Spleen (tissue), 11 donors: ENCODE data around the gene ERBB4. TPM values are rescaled to one million over a fixed set of nuclear protein-coding genes. Genes with fewer than 3 reads are reported as not detected.

Experiments
- DNase-seq: peaks from one replicate; pipeline ENCODE4 v3.0.0-alpha.2; 2020
- H3K27ac ChIP-seq, 8 donors: fragments of 200-600 bp; sonication (generic) in 7 of 8; 1 replicate in 4 of 8; 2 replicates in 4 of 8; pipeline versions ENCODE4 v1.5.0 to v1.8.0; 2016 to 2021; ENCODE audit warnings: inconsistent platforms in 4 of 8, mild to moderate bottlenecking in 4 of 8, moderate library complexity in 1 of 8
- H3K27me3 ChIP-seq, 7 donors: fragments of 200-600 bp; sonication (generic) in 6 of 7; replicated peaks in 1 of 7; 1 replicate in 4 of 7; 2 replicates in 3 of 7; pipeline versions ENCODE4 v1.5.0 to v1.8.0; 2016 to 2021; ENCODE audit warnings: inconsistent platforms in 3 of 7, mild to moderate bottlenecking in 1 of 7
- H3K36me3 ChIP-seq, 6 donors: fragments of 200-600 bp; sonication (generic) in 5 of 6; 1 replicate in 4 of 6; 2 replicates in 2 of 6; pipeline versions ENCODE4 v1.5.0 to v1.8.0; 2016 to 2021; ENCODE audit warnings: inconsistent platforms in 2 of 6
- H3K4me1 ChIP-seq, 6 donors: fragments of 200-600 bp; sonication (generic) in 5 of 6; 1 replicate in 3 of 6; 2 replicates in 3 of 6; pipeline versions ENCODE4 v1.5.0 to v1.8.0; 2016 to 2021; ENCODE audit warnings: inconsistent platforms in 3 of 6
- H3K4me3 ChIP-seq, 8 donors: fragments of 200-600 bp; sonication (generic) in 7 of 8; 1 replicate in 4 of 8; 2 replicates in 4 of 8; pipeline versions ENCODE4 v1.5.0 to v1.8.0; 2016 to 2021; ENCODE audit warnings: inconsistent platforms in 4 of 8, mild to moderate bottlenecking in 4 of 8, moderate library complexity in 2 of 8
- H3K9me3 ChIP-seq, 8 donors: fragments of 200-600 bp; sonication (generic) in 7 of 8; 1 replicate in 4 of 8; 2 replicates in 4 of 8; pipeline versions ENCODE4 v1.5.0 to v1.8.0; 2016 to 2021; ENCODE audit warnings: inconsistent platforms in 4 of 8
- CTCF ChIP-seq, 11 experiments: fragments of 200-600 bp in 7 of 11; fragments of 450-650 bp in 4 of 11; sonication (generic) in 4 of 11; IDR thresholded peaks in 8 of 11; conservative IDR thresholded peaks in 3 of 11; 1 replicate in 7 of 11; 2 replicates in 4 of 11; pipeline versions ENCODE4 v1.4.0 to v1.8.0; 2016 to 2021; ENCODE audit warnings: antibody characterized with exemption in 11 of 11, inconsistent platforms in 4 of 11, mild to moderate bottlenecking in 1 of 11
- POLR2A ChIP-seq, 3 donors: fragments of 450-650 bp; IDR thresholded peaks; one replicate each; pipeline ENCODE4 v1.5.1; 2017; ENCODE audit warnings: antibody characterized with exemption in 3 of 3, mild to moderate bottlenecking in 1 of 3
- POLR2AphosphoS5 ChIP-seq, 3 donors: sonication (generic); formaldehyde crosslinking; IDR thresholded peaks; one replicate each; pipeline ENCODE4 v1.5.1; 2017; ENCODE audit warnings: antibody characterized with exemption in 3 of 3
- WGBS, 5 donors: extraction: QIAGEN DNeasy Blood & Tissue Kit in 3 of 5; methylation state at CpG; one replicate each; pipeline versions ENCODE4 v1.1.5 to v1.1.7; 2013 to 2018; 5-methylcytosine and 5-hydroxymethylcytosine counted together
- intact Hi-C: fragments of 100-400 bp; cut with DNase I; formaldehyde crosslinking; loops from one replicate; pipeline ENCODE4 v1.15.0; 2023; ENCODE audit warnings: low total_unique reads
- polyA plus RNA-seq, 3 donors: library from polyadenylated mRNA; stranded (reverse); fragments of 200-250 nt; gene quantifications; one replicate each; pipeline ENCODE4 v1.2.1, GENCODE V29; 2013
- total RNA-seq, 7 donors: library from RNA; depleted of rRNA in 3 of 7; stranded (reverse); fragments of >200 nt in 3 of 7; fragmentation: NEBNext Ultra II Directional in 4 of 7; extraction: Animal tissue kit (Norgen Biotek cat#: 25700) in 4 of 7; gene quantifications; one replicate each; pipeline versions ENCODE4 v1.1.0 to v1.2.1, GENCODE V29; 2016 to 2021
- donor health status: healthy with polysubstance abuse.
- donor health status: DM: no; HTN: no; CAD: no; lungs with moderate emphysema.
- donor health status: DM: no; HTN: no; CAD: no.
- donor health status: Bipolar disorder and iron deficiency.
- donor health status: healthy.
- donor health status: DM: no; HTN: no; CAD: no.
- donor health status: DM: yes; HTN: yes; CAD: no.

Gene ERBB4
- total and polyA plus RNA-seq, 10 donors, result under 0.01 to 1.4 (median 0.35) TPM

GRCh38 chr2:212426637-212427412, 111.8 kb downstream of the ERBB4 start:
- Histone ChIP-seq H3K27ac (no peak overlapping the region), H3K27me3 (no peaks in the 10 kb centered on the region), H3K36me3 (no peaks in the 10 kb centered on the region), H3K4me1 (no peaks in the 10 kb centered on the region), H3K4me3 (no peak overlapping the region), H3K9me3 (peaks cover 0 to 7% (median 0%) of the 10 kb centered on the region in 8 donors)
- no peak for DNase-seq
- WGBS, 5 donors, result 55 to 71% (median 63%) methylated on average over 5 of the region's 5 CpGs
- intact Hi-C loops, result no loop called here
- TF ChIP-seq POLR2A (IDR thresholded peaks at IDR 0.05), result no peak
- no peak for TF ChIP-seq POLR2AphosphoS5 (IDR thresholded peaks at IDR 0.05)
- no peak for TF ChIP-seq CTCF (IDR thresholded peaks at IDR 0.05 in 8 of 11, conservative IDR thresholded peaks at IDR 0.05 in 3 of 11)

- Histone ChIP-seq H3K4me1 (no peaks in the 10 kb centered on the region), H3K9me3 (peaks cover 0 to 7% (median 0%) of the 10 kb centered on the region in 8 donors), H3K27ac (no peak overlapping the region), H3K27me3 (no peaks in the 10 kb centered on the region), H3K4me3 (no peak overlapping the region), H3K36me3 (no peaks in the 10 kb centered on the region)
- DNase-seq, result no peak
- intact Hi-C loops, result no loop called here
- no peak for TF ChIP-seq POLR2A (IDR thresholded peaks at IDR 0.05)
These were observed 114.5 kb downstream of the ERBB4 start for GRCh38 chr2:212424082-212424481.

DNA sequence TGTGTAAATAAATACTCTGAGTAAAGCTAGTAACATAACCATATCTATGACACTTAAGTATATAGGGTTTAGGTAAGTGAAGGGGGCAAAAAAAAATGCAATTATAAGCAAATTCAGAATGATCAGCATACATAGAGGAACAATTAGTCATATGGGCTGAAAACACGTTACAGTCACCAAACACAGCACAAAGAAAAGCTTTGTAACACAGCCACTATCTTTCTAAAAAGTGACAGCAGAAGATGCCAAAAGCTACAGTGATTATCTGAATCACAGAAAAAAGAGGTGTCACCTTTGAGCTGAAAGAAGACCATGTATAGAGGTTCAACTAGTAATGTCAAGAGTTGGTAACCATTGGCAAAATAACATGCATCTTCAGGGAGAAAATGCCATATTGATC, 115.5 kb downstream of the ERBB4 start:
- WGBS, 5 donors, result 52 to 76% (median 56%) methylated on average over 1 of the region's 1 CpG
- intact Hi-C loops, result no loop called here
- Histone ChIP-seq H3K4me1 (no peaks in the 10 kb centered on the region), H3K4me3 (no peak overlapping the region), H3K9me3 (peaks cover 0 to 7% (median 0%) of the 10 kb centered on the region in 8 donors), H3K36me3 (no peaks in the 10 kb centered on the region), H3K27ac (no peak overlapping the region), H3K27me3 (no peaks in the 10 kb centered on the region)
- TF ChIP-seq POLR2A (IDR thresholded peaks at IDR 0.05) (no peak), CTCF (IDR thresholded peaks at IDR 0.05 in 8 of 11, conservative IDR thresholded peaks at IDR 0.05 in 3 of 11) (no peak), POLR2AphosphoS5 (IDR thresholded peaks at IDR 0.05) (no peak)
- no peak for DNase-seq

DNA sequence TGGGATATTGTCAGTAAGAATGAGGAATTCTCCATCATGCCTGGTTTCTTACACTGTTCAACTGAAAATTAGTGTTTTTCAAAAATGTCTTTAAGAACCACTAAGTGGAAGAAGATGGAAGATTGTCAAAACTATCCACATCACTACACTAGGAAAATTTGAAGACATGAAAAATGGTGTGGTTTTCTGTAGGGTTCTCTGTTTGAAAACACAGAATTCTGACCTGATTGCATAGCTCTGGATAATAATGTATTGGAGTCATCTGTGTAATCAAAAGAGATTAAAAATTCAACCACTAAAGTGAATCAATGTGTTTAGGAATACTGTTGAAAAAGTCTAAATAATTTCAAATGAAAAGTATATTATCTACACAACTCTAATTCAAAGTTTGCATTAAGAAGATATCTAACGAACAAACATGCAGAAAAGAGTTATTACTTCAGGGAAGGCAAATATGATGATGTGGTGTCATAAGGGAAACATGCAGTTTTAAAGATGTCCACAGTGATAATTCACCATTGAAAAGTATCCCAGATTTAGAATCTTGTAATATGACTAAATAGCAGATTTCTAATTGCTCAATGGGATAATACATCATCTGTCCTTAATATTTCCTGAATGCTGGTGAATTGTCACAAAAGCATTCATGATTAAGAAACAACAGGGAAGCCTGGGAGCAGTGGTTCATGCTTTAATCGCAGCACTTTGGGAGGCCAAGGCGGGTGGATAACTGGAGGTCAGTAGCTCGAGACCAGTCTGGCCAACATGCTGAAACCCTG, 116.9 kb downstream of the ERBB4 start:
- DNase-seq, result no peak
- Histone ChIP-seq H3K4me1 (no peaks in the 10 kb centered on the region), H3K27me3 (no peaks in the 10 kb centered on the region), H3K27ac (no peak overlapping the region), H3K36me3 (no peaks in the 10 kb centered on the region), H3K9me3 (peaks cover 0 to 7% (median 0%) of the 10 kb centered on the region in 8 donors), H3K4me3 (no peak overlapping the region)
- WGBS, 5 donors, result 76 to 91% (median 78%) methylated on average over 4 of the region's 4 CpGs
- intact Hi-C loops, result no loop called here
- no peak for TF ChIP-seq POLR2AphosphoS5 (IDR thresholded peaks at IDR 0.05)

DNA sequence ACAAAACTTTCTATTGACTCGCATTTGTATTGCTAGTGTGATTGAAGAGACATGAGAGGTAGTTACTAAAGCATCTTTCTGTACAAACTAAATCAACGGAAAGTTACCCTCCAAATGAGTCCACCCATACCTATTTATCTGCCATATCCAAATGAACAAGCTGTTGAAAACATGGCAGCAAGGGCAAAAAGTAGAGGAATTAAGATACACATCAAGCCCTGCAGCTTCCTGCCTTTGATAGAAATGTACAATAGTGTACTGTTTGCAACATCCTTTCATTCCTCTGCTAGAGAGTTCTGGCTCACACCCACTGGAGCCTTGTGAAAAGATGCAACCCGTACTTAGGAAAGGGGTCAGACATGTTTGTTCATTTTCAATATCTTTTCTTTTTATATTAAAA, 122.5 kb downstream of the ERBB4 start:
- WGBS, 5 donors, result 69 to 79% (median 75%) methylated on average over 3 of the region's 3 CpGs
- intact Hi-C loops, result no loop called here
- Histone ChIP-seq H3K27me3 (no peaks in the 10 kb centered on the region), H3K4me3 (no peak overlapping the region), H3K36me3 (no peaks in the 10 kb centered on the region), H3K4me1 (no peaks in the 10 kb centered on the region), H3K27ac (no peak overlapping the region), H3K9me3 (no peaks in the 10 kb centered on the region)
- DNase-seq, result no peak
- TF ChIP-seq CTCF (IDR thresholded peaks at IDR 0.05 in 8 of 11, conservative IDR thresholded peaks at IDR 0.05 in 3 of 11) (no peak), POLR2A (IDR thresholded peaks at IDR 0.05) (no peak), POLR2AphosphoS5 (IDR thresholded peaks at IDR 0.05) (no peak)
